Prostate gland (tissue), 2 donors: ENCODE data around the gene CD38.

Source experiments
- POLR2AphosphoS5 ChIP-seq: sonication (generic); formaldehyde crosslinking; IDR thresholded peaks from one replicate; pipeline ENCODE4 v1.6.1; 2017; ENCODE audit warnings: antibody characterized with exemption
- TF ChIP-seq, protein P1 (sequence below), 4 experiments: fragments of 200-600 bp in 2 of 4; fragments of 450-650 bp in 2 of 4; sonication (generic) in 2 of 4; IDR thresholded peaks; 1 replicate in 3 of 4; 2 replicates in 1 of 4; pipeline ENCODE4 v1.5.1; 2016 to 2019; ENCODE audit warnings: antibody characterized with exemption in 4 of 4, mild to moderate bottlenecking in 2 of 4, moderate library complexity in 2 of 4

GRCh38 chr4:15735536-15735935 lies 42.6 kb upstream of the CD38 start:
- no peak for TF ChIP-seq POLR2AphosphoS5
- TF ChIP-seq, protein P1, sequence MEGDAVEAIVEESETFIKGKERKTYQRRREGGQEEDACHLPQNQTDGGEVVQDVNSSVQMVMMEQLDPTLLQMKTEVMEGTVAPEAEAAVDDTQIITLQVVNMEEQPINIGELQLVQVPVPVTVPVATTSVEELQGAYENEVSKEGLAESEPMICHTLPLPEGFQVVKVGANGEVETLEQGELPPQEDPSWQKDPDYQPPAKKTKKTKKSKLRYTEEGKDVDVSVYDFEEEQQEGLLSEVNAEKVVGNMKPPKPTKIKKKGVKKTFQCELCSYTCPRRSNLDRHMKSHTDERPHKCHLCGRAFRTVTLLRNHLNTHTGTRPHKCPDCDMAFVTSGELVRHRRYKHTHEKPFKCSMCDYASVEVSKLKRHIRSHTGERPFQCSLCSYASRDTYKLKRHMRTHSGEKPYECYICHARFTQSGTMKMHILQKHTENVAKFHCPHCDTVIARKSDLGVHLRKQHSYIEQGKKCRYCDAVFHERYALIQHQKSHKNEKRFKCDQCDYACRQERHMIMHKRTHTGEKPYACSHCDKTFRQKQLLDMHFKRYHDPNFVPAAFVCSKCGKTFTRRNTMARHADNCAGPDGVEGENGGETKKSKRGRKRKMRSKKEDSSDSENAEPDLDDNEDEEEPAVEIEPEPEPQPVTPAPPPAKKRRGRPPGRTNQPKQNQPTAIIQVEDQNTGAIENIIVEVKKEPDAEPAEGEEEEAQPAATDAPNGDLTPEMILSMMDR (IDR thresholded peaks at IDR 0.05): no peak
